ENCODE results near the gene GGA1.

Gene GGA1

GRCh38 chr22:37674248-37674647, 65.6 kb downstream of the GGA1 start:
- peaks cover under 1% of the 10 kb centered on the region for H3K36me3 ChIP-seq (ENCODE audit: insufficient read depth, low read length)
- peaks cover 33% of the 10 kb centered on the region for H3K4me1 ChIP-seq (ENCODE audit: insufficient read depth, low read length)
- no peaks in the 10 kb centered on the region for H3K9me3 ChIP-seq (ENCODE audit: low read length)
- no peak overlapping the region for H3K9ac ChIP-seq (ENCODE audit: low read length)
- no peak overlapping the region for H3K4me3 ChIP-seq (ENCODE audit: low read depth in 1 of 2, low read length in 2 of 2)
- H3K27me3 ChIP-seq (ENCODE audit: control insufficient read depth in 1 of 2, insufficient read depth in 2 of 2, low read length in 2 of 2), result no peaks in the 10 kb centered on the region
- H3K27ac ChIP-seq (ENCODE audit: low read depth, low read length), result peak overlapping the region; percentile 93

GRCh38 chr22:37674951-37675929, 66.6 kb downstream of the GGA1 start, which contains the start of gene LGALS1:
TSS of gene LGALS1 (plus strand) at chr22:37675636. CDS start at chr22:37675703, 67 bp downstream.
- no peaks in the 10 kb centered on the region for H3K27me3 ChIP-seq (ENCODE audit: control insufficient read depth in 1 of 2, insufficient read depth in 2 of 2, low read length in 2 of 2)
- no peaks in the 10 kb centered on the region for H3K9me3 ChIP-seq (ENCODE audit: low read length)
- H3K4me3 ChIP-seq (ENCODE audit: low read depth in 1 of 2, low read length in 2 of 2), result peak within 1 kb of the TSS; percentile 94 to 98
- peaks cover 30% of the 10 kb centered on the region for H3K4me1 ChIP-seq (ENCODE audit: insufficient read depth, low read length)
- peaks cover 8% of the 10 kb centered on the region for H3K36me3 ChIP-seq (ENCODE audit: insufficient read depth, low read length)
- H3K27ac ChIP-seq (ENCODE audit: low read depth, low read length), result peak within 1 kb of the TSS; percentile 99
- H3K9ac ChIP-seq (ENCODE audit: low read length), result peak within 1 kb of the TSS; percentile 97

- Histone ChIP-seq H3K36me3 (ENCODE audit: insufficient read depth, low read length) (peaks cover 8% of the 10 kb centered on the region), H3K27me3 (ENCODE audit: control insufficient read depth in 1 of 2, insufficient read depth in 2 of 2, low read length in 2 of 2) (no peaks in the 10 kb centered on the region), H3K27ac (ENCODE audit: low read depth, low read length) (peak overlapping the region; percentile 99), H3K4me1 (ENCODE audit: insufficient read depth, low read length) (peaks cover 33% of the 10 kb centered on the region), H3K9ac (ENCODE audit: low read length) (peak overlapping the region; percentile 97), H3K9me3 (ENCODE audit: low read length) (no peaks in the 10 kb centered on the region), H3K4me3 (ENCODE audit: low read depth in 1 of 2, low read length in 2 of 2) (peak overlapping the region; percentile 94 to 98)
Observed at GRCh38 chr22:37675930-37676735, 67.5 kb downstream of the GGA1 start.

- Histone ChIP-seq H3K4me3 (ENCODE audit: low read depth in 1 of 2, low read length in 2 of 2) (peak overlapping the region; percentile 94 to 98), H3K4me1 (ENCODE audit: insufficient read depth, low read length) (peaks cover 39% of the 10 kb centered on the region), H3K27ac (ENCODE audit: low read depth, low read length) (peak overlapping the region; percentile 99), H3K36me3 (ENCODE audit: insufficient read depth, low read length) (peaks cover 8% of the 10 kb centered on the region), H3K9me3 (ENCODE audit: low read length) (no peaks in the 10 kb centered on the region), H3K27me3 (ENCODE audit: control insufficient read depth in 1 of 2, insufficient read depth in 2 of 2, low read length in 2 of 2) (no peaks in the 10 kb centered on the region), H3K9ac (ENCODE audit: low read length) (peak overlapping the region; percentile 97)
Observed at GRCh38 chr22:37676736-37677492, 68.3 kb downstream of the GGA1 start.

GRCh38 chr22:37677493-37677974, 68.9 kb downstream of the GGA1 start:
- peak overlapping the region; percentile 94 to 98 for H3K4me3 ChIP-seq (ENCODE audit: low read depth in 1 of 2, low read length in 2 of 2)
- no peaks in the 10 kb centered on the region for H3K27me3 ChIP-seq (ENCODE audit: control insufficient read depth in 1 of 2, insufficient read depth in 2 of 2, low read length in 2 of 2)
- peak overlapping the region; percentile 99 for H3K27ac ChIP-seq (ENCODE audit: low read depth, low read length)
- no peaks in the 10 kb centered on the region for H3K9me3 ChIP-seq (ENCODE audit: low read length)
- H3K36me3 ChIP-seq (ENCODE audit: insufficient read depth, low read length), result peaks cover 8% of the 10 kb centered on the region
- H3K4me1 ChIP-seq (ENCODE audit: insufficient read depth, low read length), result peaks cover 39% of the 10 kb centered on the region
- no peak overlapping the region for H3K9ac ChIP-seq (ENCODE audit: low read length)

GRCh38 chr22:37678372-37678771, 69.7 kb downstream of the GGA1 start:
- Histone ChIP-seq H3K9ac (ENCODE audit: low read length) (no peak overlapping the region), H3K36me3 (ENCODE audit: insufficient read depth, low read length) (peaks cover 8% of the 10 kb centered on the region), H3K9me3 (ENCODE audit: low read length) (no peaks in the 10 kb centered on the region), H3K4me3 (ENCODE audit: low read depth in 1 of 2, low read length in 2 of 2) (no peak overlapping the region), H3K27me3 (ENCODE audit: control insufficient read depth in 1 of 2, insufficient read depth in 2 of 2, low read length in 2 of 2) (no peaks in the 10 kb centered on the region), H3K4me1 (ENCODE audit: insufficient read depth, low read length) (peaks cover 34% of the 10 kb centered on the region), H3K27ac (ENCODE audit: low read depth, low read length) (peak overlapping the region; percentile 12)

GRCh38 chr22:37679670-37680069, 71.0 kb downstream of the GGA1 start:
- peaks cover 26% of the 10 kb centered on the region for H3K4me1 ChIP-seq (ENCODE audit: insufficient read depth, low read length)
- H3K9ac ChIP-seq (ENCODE audit: low read length), result no peak overlapping the region
- H3K9me3 ChIP-seq (ENCODE audit: low read length), result no peaks in the 10 kb centered on the region
- H3K27ac ChIP-seq (ENCODE audit: low read depth, low read length), result no peak overlapping the region
- H3K27me3 ChIP-seq (ENCODE audit: control insufficient read depth in 1 of 2, insufficient read depth in 2 of 2, low read length in 2 of 2), result no peaks in the 10 kb centered on the region
- H3K4me3 ChIP-seq (ENCODE audit: low read depth in 1 of 2, low read length in 2 of 2), result no peak overlapping the region
- H3K36me3 ChIP-seq (ENCODE audit: insufficient read depth, low read length), result peaks cover 8% of the 10 kb centered on the region

GRCh38 chr22:37680191-37680851, 71.7 kb downstream of the GGA1 start:
- Histone ChIP-seq H3K4me1 (ENCODE audit: insufficient read depth, low read length) (peaks cover 21% of the 10 kb centered on the region), H3K9me3 (ENCODE audit: low read length) (no peaks in the 10 kb centered on the region), H3K27ac (ENCODE audit: low read depth, low read length) (no peak overlapping the region), H3K36me3 (ENCODE audit: insufficient read depth, low read length) (peaks cover 8% of the 10 kb centered on the region), H3K9ac (ENCODE audit: low read length) (no peak overlapping the region), H3K4me3 (ENCODE audit: low read depth in 1 of 2, low read length in 2 of 2) (no peak overlapping the region), H3K27me3 (ENCODE audit: control insufficient read depth in 1 of 2, insufficient read depth in 2 of 2, low read length in 2 of 2) (no peaks in the 10 kb centered on the region)

- H3K9ac ChIP-seq (ENCODE audit: low read length), result no peak overlapping the region
- peaks cover 21% of the 10 kb centered on the region for H3K4me1 ChIP-seq (ENCODE audit: insufficient read depth, low read length)
- H3K9me3 ChIP-seq (ENCODE audit: low read length), result no peaks in the 10 kb centered on the region
- no peak overlapping the region for H3K4me3 ChIP-seq (ENCODE audit: low read depth in 1 of 2, low read length in 2 of 2)
- peak overlapping the region; percentile 5 for H3K27ac ChIP-seq (ENCODE audit: low read depth, low read length)
- H3K36me3 ChIP-seq (ENCODE audit: insufficient read depth, low read length), result peaks cover 8% of the 10 kb centered on the region
- H3K27me3 ChIP-seq (ENCODE audit: control insufficient read depth in 1 of 2, insufficient read depth in 2 of 2, low read length in 2 of 2), result no peaks in the 10 kb centered on the region
Observed at GRCh38 chr22:37681001-37681424, 72.4 kb downstream of the GGA1 start.

GRCh38 chr22:37681556-37682049, 73.0 kb downstream of the GGA1 start:
- Histone ChIP-seq H3K27me3 (ENCODE audit: control insufficient read depth in 1 of 2, insufficient read depth in 2 of 2, low read length in 2 of 2) (no peaks in the 10 kb centered on the region), H3K9ac (ENCODE audit: low read length) (no peak overlapping the region), H3K4me3 (ENCODE audit: low read depth in 1 of 2, low read length in 2 of 2) (no peak overlapping the region), H3K4me1 (ENCODE audit: insufficient read depth, low read length) (peaks cover 21% of the 10 kb centered on the region), H3K36me3 (ENCODE audit: insufficient read depth, low read length) (peaks cover 8% of the 10 kb centered on the region), H3K9me3 (ENCODE audit: low read length) (no peaks in the 10 kb centered on the region), H3K27ac (ENCODE audit: low read depth, low read length) (no peak overlapping the region)
